GM12878 (cell line): Measurements from ENCODE around the gene NKAIN1.

Experiments
- ATF2 ChIP-seq: IDR thresholded peaks from 2 replicates; pipeline ENCODE4 v1.6.1; 2012; ENCODE audit warnings: low read length, inconsistent platforms
- BCLAF1 ChIP-seq: fragments of 450-650 bp; IDR thresholded peaks from 2 replicates; pipeline ENCODE4 v1.6.1; 2017; ENCODE audit warnings: antibody characterized with exemption, mild to moderate bottlenecking, moderate library complexity
- CEBPB ChIP-seq, 2 experiments: fragments of 150-350 bp in 1 of 2; IDR thresholded peaks; 2 replicates each; pipeline ENCODE4 v1.6.1; 2012 to 2014; ENCODE audit warnings: low read depth in 2 of 2, low read length in 2 of 2, borderline replicate concordance in 1 of 2, inconsistent platforms in 1 of 2
- CHD4 ChIP-seq: fragments of 200-600 bp; sonication (generic); IDR thresholded peaks from 2 replicates; pipeline ENCODE4 v1.6.1; 2016; ENCODE audit warnings: mild to moderate bottlenecking
- FOXK2 ChIP-seq: fragments of 450-650 bp; IDR thresholded peaks from 2 replicates; pipeline ENCODE4 v1.6.1; 2017; ENCODE audit warnings: mild to moderate bottlenecking, moderate library complexity
- NFIC ChIP-seq: IDR thresholded peaks from 2 replicates; pipeline ENCODE4 v1.6.1; 2012; ENCODE audit warnings: low read depth, mild to moderate bottlenecking, inconsistent platforms, low read length, moderate library complexity
- POLR2A ChIP-seq: IDR thresholded peaks from 2 replicates; pipeline ENCODE4 v1.6.1; 2011; ENCODE audit warnings: low read depth, mild to moderate bottlenecking, low read length
- PRDM15 ChIP-seq: fragments of 450-650 bp; formaldehyde crosslinking; IDR thresholded peaks from 2 replicates; pipeline ENCODE4 v1.4.0; 2020; ENCODE audit warnings: mild to moderate bottlenecking, moderate library complexity
- RFX5 ChIP-seq: IDR thresholded peaks from 2 replicates; pipeline ENCODE4 v1.6.1; 2011; ENCODE audit warnings: low read depth, low read length, improper control_type of control experiment
- SMC3 ChIP-seq: IDR thresholded peaks from 2 replicates; pipeline ENCODE4 v1.6.1; 2011; ENCODE audit warnings: low read length, improper control_type of control experiment, borderline replicate concordance
- SPI1 ChIP-seq: IDR thresholded peaks from 2 replicates; pipeline ENCODE4 v1.6.1; 2011; ENCODE audit warnings: low read depth, mild to moderate bottlenecking, low read length, moderate library complexity, borderline replicate concordance; ENCODE audit not compliant: insufficient read depth
- TBL1XR1 ChIP-seq: IDR thresholded peaks from 2 replicates; pipeline ENCODE4 v1.6.1; 2012; ENCODE audit warnings: low read depth, low read length, improper control_type of control experiment
- TF ChIP-seq, protein P1 (sequence below), 3 experiments: IDR thresholded peaks in 2 of 3; conservative IDR thresholded peaks in 1 of 3; 2 replicates each; pipeline ENCODE4 v1.5.1; 2011; ENCODE audit warnings: low read depth in 3 of 3, low read length in 3 of 3, mild to moderate bottlenecking in 3 of 3, control low read depth in 2 of 3, moderate library complexity in 2 of 3, inconsistent platforms in 1 of 3, mixed read lengths in 1 of 3; ENCODE audit not compliant: control insufficient read depth in 2 of 3, insufficient read depth in 1 of 3; ENCODE audit errors: extremely low read depth in 1 of 3

- TF ChIP-seq FOXK2 (no peak), ATF2 (no peak), CHD4 (no peak), POLR2A (no peak), CEBPB (IDR thresholded peaks at IDR 0.05; ENCODE audit: borderline replicate concordance in 1 of 2, low read depth in 2 of 2, low read length in 2 of 2) (no peak), BCLAF1 (no peak), SMC3 (no peak), SPI1 (no peak), TBL1XR1 (no peak), RFX5 (no peak), NFIC (no peak), PRDM15 (no peak)
- TF ChIP-seq, protein P1, sequence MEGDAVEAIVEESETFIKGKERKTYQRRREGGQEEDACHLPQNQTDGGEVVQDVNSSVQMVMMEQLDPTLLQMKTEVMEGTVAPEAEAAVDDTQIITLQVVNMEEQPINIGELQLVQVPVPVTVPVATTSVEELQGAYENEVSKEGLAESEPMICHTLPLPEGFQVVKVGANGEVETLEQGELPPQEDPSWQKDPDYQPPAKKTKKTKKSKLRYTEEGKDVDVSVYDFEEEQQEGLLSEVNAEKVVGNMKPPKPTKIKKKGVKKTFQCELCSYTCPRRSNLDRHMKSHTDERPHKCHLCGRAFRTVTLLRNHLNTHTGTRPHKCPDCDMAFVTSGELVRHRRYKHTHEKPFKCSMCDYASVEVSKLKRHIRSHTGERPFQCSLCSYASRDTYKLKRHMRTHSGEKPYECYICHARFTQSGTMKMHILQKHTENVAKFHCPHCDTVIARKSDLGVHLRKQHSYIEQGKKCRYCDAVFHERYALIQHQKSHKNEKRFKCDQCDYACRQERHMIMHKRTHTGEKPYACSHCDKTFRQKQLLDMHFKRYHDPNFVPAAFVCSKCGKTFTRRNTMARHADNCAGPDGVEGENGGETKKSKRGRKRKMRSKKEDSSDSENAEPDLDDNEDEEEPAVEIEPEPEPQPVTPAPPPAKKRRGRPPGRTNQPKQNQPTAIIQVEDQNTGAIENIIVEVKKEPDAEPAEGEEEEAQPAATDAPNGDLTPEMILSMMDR (IDR thresholded peaks at IDR 0.05 in 2 of 3, conservative IDR thresholded peaks at IDR 0.05 in 1 of 3; ENCODE audit: control insufficient read depth in 2 of 3, extremely low read depth in 1 of 3, insufficient read depth in 1 of 3, low read depth in 3 of 3, low read length in 3 of 3): no peak
These were observed 18.6 kb downstream of the NKAIN1 start for GRCh38 chr1:31221072-31221471.
